Stimulated activated CD8-positive, alpha-beta memory T cell treated with anti-CD3 and anti-CD28 coated beads, Interleukin-4, amount 100 ng/mL, for 48 hours (primary cell): ENCODE results near the gene CLMN.

Source experiments
- DNase-seq: peaks from one replicate; pipeline ENCODE4 v3.0.0-alpha.2; 2020

Gene CLMN

DNA sequence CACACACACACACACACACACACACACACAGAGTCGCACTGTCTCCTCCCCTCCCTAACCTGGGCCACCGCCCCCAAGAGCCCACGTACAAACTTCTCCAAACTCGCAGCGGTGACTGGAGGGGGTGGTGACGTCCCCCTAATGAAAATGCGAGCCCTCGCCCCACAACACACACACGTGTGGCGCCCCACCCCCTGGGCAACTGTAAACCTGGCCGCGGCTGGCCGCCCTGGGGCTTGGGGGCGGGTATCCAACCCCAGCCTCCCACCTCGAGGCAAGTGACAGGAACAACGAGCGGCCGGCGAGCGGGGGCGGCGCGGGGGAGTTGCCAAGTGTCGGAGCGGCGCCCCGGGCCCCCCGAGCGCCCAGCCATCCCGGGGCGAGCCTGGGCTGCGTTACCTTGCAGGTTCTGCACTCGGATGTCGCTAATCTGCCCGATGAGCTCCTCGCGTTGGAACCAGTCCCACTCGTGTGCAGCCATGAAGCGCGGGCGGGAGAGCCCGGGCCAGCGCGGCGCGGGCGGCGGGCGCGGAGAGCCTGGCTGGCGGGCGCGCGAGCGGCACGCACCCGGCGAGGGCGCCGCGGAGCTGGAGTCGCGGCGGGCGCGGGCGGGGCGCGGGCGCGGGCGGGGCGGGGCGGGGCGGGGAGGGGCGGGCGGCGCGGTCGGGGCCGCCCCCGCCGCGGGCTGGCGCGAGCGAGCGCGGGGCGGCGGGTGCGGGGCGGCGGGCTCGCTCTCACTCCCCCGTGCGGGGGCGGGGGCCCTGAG, at the start of gene CLMN:
TSS of gene CLMN (minus strand) at position 597 of the 766 bp plus-strand sequence. CDS start at position 481, 116 bp downstream.
- DNase-seq, result no peak

DNA sequence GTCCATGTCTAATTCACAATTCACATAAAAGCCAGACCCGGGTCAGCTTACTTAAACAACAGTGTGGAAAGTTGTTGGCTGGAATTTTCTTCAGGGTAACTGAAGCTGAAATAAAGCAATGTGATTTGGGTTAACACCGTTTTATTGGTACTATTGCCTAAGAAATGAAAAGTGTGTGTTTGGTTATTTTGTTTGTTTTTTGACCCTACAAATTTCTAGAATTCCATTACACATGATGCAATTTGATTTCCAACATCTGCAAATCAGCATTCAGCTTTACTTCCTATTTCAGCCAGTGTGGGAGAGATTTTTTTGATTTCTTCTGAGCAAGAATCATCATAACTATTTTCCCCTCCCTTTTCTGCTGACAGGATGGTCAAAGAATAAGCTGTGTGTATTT, 45.7 kb upstream of the CLMN start:
- DNase-seq, result no peak

- DNase-seq, result no peak
Measured at GRCh38 chr14:95364481-95365209, 44.9 kb upstream of the CLMN start.

GRCh38 chr14:95363468-95363954, 43.8 kb upstream of the CLMN start:
- no peak for DNase-seq

DNA sequence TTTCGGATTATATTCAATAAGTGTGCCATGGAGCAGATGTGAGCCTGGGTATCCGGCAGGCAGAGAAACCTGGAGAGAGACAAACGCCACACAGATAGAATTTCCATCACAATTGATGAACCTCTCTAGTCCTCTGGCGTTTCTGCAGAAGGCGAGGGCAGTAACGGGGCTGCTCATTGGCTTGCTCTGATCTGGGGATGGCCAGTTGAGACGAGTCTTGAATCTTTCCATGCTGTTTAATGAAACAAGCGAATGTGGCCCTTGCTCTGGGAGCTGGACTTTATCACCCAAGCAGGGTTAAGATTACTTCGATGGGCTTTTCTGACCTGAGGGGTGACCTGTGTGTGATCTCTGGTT, 42.4 kb upstream of the CLMN start:
- no peak for DNase-seq

DNA sequence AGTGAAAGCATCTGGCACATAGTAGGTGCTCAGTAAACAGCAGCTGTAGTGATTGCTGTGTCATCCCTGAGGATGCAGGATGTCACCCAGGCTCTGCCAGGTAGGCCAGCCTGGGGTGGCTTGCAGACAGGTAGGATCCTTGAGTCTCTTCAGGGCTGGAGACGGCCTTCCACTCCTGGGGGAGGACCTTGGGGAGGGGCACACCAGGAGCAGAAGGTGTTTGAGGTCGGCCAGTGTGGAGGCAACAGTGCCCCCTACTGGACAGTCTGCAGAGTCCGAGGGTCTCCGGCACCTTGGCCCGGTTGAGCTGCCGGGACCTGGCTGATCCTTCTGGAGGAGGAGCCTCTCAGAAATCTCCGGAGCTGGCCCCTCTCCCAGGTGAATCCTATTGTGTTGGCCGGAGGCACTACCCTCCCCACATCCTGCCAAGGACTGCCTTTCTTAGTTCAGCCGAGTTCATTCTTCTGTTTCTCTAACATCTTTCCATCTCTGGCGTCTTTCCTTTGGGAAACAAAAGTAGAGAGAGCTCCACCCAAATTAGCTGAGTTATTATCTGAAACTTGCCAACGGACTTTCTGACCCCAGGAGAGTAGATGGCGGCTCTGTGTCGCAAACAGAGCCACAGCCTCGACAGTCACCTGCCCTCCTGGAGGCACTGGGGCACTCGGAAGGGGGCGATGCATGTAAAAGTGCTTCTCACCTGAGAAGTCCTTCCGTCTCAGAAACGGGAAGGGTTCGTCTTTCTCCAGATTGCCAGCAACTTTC, 41.8 kb upstream of the CLMN start:
- peak; percentile 67 for DNase-seq

GRCh38 chr14:95360828-95361227, 41.1 kb upstream of the CLMN start:
- no peak for DNase-seq

- DNase-seq, result no peak
Measured at GRCh38 chr14:95359994-95360826, 40.5 kb upstream of the CLMN start.

DNA sequence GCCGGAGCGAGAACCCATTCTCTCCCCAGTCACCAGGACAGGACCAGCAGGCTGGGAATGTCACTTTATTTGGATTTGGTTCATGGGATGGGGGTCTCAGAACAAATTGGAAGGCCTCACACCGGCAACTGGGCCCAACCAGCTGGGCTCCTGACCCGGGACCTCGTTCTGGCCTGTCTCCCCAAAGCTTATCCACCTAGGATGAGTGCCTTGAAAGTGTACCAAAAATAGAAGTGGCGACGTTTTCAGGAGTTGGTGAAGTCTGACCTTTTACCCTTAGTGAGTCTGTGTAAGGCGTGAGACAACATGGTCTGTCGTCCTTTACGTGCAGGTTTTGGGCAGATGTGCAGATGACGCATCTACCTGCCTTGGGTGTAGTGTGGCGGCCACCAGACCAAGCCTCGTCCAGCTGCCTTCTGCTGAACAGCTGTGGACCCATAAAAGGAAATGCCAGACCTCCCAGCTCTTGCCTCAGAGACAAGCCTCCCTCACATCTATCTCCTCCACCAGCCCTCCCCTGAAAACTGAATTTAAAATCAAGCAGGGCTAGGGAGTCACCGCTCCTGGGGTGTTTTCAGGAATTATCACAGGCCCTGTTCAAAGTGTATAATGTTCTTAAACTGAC, 36.6 kb upstream of the CLMN start:
- DNase-seq, result no peak

DNA sequence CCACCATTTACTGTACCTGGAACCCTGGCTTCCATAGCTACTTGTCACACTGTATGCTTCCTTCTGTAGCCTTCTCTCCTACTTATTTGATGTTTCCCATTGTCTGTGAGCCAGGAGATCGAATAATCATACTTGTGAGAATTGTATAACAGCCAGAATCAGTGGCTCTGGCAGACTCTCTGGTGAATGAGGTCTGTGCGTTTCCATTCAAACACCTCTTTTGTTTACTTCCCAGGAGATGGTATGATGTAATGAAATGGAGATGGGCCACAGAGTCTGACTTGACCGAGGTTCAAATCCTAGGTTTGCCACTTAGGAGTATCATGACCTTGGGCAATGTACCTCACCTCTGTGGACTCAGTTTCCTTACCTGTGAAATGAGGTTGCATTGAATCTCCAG, 35.7 kb upstream of the CLMN start:
- DNase-seq, result no peak

DNA sequence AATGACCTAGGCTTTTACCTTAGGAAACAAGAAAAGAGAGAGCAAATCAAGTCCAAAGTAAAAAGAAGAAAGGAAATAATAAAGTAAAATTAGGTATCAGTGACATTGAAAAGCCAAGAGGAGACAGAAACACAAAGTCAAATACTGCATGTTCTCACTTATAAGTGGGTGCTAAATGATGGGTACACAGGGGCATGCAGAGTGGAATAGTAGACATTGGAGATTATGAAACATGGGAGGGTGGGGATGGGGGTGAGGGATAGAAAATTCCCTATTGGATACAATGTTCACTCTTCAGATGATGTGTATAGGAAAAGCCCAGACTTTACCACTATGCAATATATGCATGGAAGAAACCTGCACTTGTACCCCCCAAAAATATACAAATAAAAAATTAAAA, 35.1 kb upstream of the CLMN start:
- DNase-seq, result no peak

GRCh38 chr14:95353664-95354063, 34.0 kb upstream of the CLMN start:
- DNase-seq, result no peak

- DNase-seq, result no peak
Measured at GRCh38 chr14:95353007-95353406, 33.3 kb upstream of the CLMN start.

GRCh38 chr14:95352481-95352880, 32.8 kb upstream of the CLMN start:
- no peak for DNase-seq

DNA sequence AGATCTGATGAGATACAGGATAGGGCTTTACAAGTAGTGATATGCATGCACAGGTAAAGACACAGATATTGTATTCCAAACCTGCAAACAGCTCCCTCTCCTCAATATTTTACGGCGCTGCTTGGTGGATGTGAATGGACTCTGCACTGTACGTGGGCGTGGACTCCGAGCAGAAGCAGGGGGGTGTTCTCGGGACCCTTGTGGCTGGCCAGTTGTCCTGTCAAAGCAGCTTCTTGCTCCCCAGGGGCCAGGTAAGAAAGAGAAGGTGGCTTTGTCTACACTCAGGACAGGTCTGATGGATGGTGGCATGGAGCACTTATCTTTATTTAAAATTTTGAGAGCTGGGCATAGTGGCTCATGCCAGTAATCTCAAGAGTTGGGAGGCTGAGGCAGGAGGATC, 29.5 kb upstream of the CLMN start:
- DNase-seq, result no peak

- no peak for DNase-seq
Measured at GRCh38 chr14:95348395-95349080, 28.8 kb upstream of the CLMN start.

GRCh38 chr14:95346820-95347219, 27.1 kb upstream of the CLMN start:
- DNase-seq, result no peak

- DNase-seq, result no peak
Measured at GRCh38 chr14:95346266-95346665, 26.6 kb upstream of the CLMN start.

GRCh38 chr14:95345032-95345431, 25.3 kb upstream of the CLMN start:
- DNase-seq, result no peak

DNA sequence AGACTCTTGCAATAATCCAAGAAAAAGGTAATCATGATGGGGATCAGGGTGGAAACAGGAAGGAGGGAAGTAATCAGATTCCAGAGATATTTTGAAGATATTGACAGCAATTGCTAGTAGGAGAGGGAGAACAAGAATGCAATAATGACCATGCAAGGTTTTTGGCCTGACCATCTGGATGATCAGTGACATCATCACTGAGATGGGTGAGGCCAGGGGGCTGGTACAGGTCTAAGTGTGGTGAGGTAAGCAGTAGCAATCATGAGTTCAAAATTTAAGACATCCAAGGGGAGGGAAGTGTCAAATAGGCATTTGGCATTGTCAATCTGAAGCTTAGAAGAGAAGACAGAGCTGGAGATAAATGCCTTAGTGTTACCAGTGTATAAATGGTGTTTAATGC, 24.8 kb upstream of the CLMN start:
- DNase-seq, result no peak

GRCh38 chr14:95341564-95341963, 21.9 kb upstream of the CLMN start:
- DNase-seq, result no peak

DNA sequence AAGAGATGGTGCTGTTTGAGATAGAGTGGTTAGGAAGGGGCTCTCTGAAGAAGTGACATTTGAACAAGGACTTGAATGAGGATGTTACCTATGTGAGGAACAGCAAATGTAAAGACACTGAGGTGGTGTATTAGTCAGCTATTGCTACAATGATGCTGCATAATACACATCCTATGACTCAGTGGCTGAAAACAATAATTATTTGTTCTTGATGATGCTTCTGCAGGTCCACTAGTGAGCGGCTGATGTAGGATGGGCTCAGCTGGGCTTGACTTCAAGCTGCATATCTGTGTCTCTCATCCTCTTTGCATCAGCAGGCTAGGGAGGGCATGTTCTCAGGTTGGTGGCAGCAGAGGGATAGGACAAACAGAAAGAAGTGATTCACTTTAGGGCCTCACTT, 21.4 kb upstream of the CLMN start:
- no peak for DNase-seq
